Kidney epithelial cell (primary cell): ENCODE results near the gene SPAG16. TPM values are rescaled to one million over a fixed set of nuclear protein-coding genes. Genes with fewer than 3 reads are reported as not detected.

Experiments
- DNase-seq: peaks from one replicate; pipeline ENCODE4 v3.0.0-alpha.2; 2010; ENCODE audit warnings: low read depth
- H3K27me3 ChIP-seq: 2 replicates; pipeline ENCODE4 v1.6.0; 2011; ENCODE audit warnings: low read length; ENCODE audit not compliant: control insufficient read depth, insufficient read depth
- H3K36me3 ChIP-seq: 2 replicates; pipeline ENCODE4 v1.5.1; 2011; ENCODE audit warnings: low read length; ENCODE audit not compliant: control insufficient read depth, insufficient read depth
- H3K4me3 ChIP-seq: 2 replicates; pipeline ENCODE4 v1.5.1; 2011; ENCODE audit warnings: low read depth, mild to moderate bottlenecking, control low read depth, low read length
- CTCF ChIP-seq: IDR thresholded peaks from 2 replicates; pipeline ENCODE4 v1.5.1; 2011; ENCODE audit warnings: mild to moderate bottlenecking, moderate library complexity, low read length, control low read depth, inconsistent platforms; ENCODE audit not compliant: insufficient read depth, poor library complexity, severe bottlenecking
- total RNA-seq: library from RNA; depleted of rRNA; stranded (reverse); fragments of >200 nt; gene quantifications from 2 replicates; pipeline ENCODE4 v1.2.3, GENCODE V29; 2015

SPAG16 gene
- total RNA-seq, 1 donor from 2014 or later, result 16.1 TPM

- no peaks in the 10 kb centered on the region for H3K36me3 ChIP-seq
- H3K4me3 ChIP-seq, result peak overlapping the region; percentile 91
- no peak for DNase-seq
- no peak for TF ChIP-seq CTCF
- no peaks in the 10 kb centered on the region for H3K27me3 ChIP-seq
Measured at GRCh38 chr2:213285404-213285803, 1.1 kb downstream of the SPAG16 start.

- Histone ChIP-seq H3K36me3 (no peaks in the 10 kb centered on the region), H3K4me3 (no peak overlapping the region), H3K27me3 (no peaks in the 10 kb centered on the region)
- no peak for TF ChIP-seq CTCF
- DNase-seq, result no peak
Measured at GRCh38 chr2:213286161-213286560, 1.9 kb downstream of the SPAG16 start.

GRCh38 chr2:213288913-213289700 is 4.8 kb downstream of the SPAG16 start:
- peak; percentile 18 for DNase-seq
- TF ChIP-seq CTCF, result no peak
- H3K27me3 ChIP-seq, result no peaks in the 10 kb centered on the region
- H3K36me3 ChIP-seq, result peaks cover 1% of the 10 kb centered on the region
- no peak overlapping the region for H3K4me3 ChIP-seq

GRCh38 chr2:213290501-213290900 is 6.2 kb downstream of the SPAG16 start:
- no peak for DNase-seq
- no peak overlapping the region for H3K4me3 ChIP-seq
- peaks cover 1% of the 10 kb centered on the region for H3K36me3 ChIP-seq
- H3K27me3 ChIP-seq, result no peaks in the 10 kb centered on the region
- TF ChIP-seq CTCF, result no peak

- H3K27me3 ChIP-seq, result no peaks in the 10 kb centered on the region
- no peak for TF ChIP-seq CTCF
Measured at GRCh38 chr2:213296270-213296669, 12.0 kb downstream of the SPAG16 start.

More at GRCh38 chr2:213296270-213296669, 12.0 kb downstream of the SPAG16 start:
- peaks cover 1% of the 10 kb centered on the region for H3K36me3 ChIP-seq
- DNase-seq, result no peak
- H3K4me3 ChIP-seq, result no peak overlapping the region
